NCI-H460 (cell line): ENCODE measurements around the gene IL1RL2. TPM values are rescaled to one million over a fixed set of nuclear protein-coding genes. Genes with fewer than 3 reads are reported as not detected.

Source experiments
- DNase-seq: peaks from one replicate; pipeline ENCODE4 v3.0.0-alpha.2; 2016; ENCODE audit warnings: low read depth; ENCODE audit errors: extremely low read depth
- total RNA-seq: library from RNA; depleted of rRNA; stranded (reverse); fragments of >200 nt; shearing (Covaris generic); gene quantifications from 2 replicates; pipeline ENCODE4 v1.2.3, GENCODE V29; 2014; rRNA removed

The IL1RL2 gene
- total RNA-seq, 1 experiment from 2014 or later, result not detected

DNA sequence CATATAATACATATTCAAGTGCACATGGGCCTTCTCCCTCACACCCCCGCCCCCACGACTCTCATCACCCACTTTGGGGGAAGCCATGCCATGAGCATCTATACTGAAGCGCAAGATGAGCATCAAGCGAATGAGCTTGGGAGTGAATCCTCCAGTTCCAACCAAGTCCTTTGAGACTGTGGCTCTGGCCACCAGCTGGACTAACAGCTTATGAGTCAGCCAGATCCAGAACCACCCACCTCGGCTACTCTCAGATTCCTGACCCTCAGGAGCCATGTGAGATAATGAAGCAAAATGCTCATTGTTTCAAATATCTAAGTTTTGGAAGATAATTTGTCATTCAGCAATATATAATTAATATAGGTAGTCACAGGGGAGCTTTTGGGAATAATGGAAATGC is 102.3 kb downstream of the IL1RL2 start:
- DNase-seq, result no peak

Other genes starting within 250 kb of the IL1RL2 start
- 0.37 and 1.2 TPM in 2 replicates for gene IL1R2, start 195.1 kb upstream of the IL1RL2 start, total RNA-seq
- 15.6 and 16.3 TPM in 2 replicates for gene IL1R1, start 44.3 kb upstream of the IL1RL2 start, total RNA-seq
- gene IL1RL1, start 124.5 kb downstream of the IL1RL2 start, total RNA-seq, result 4.5 and 4.7 TPM in 2 replicates
- 35.5 and 40.3 TPM in 2 replicates for gene IL18R1, start 168.8 kb downstream of the IL1RL2 start, total RNA-seq
- 1.2 and 1.3 TPM in 2 replicates for gene IL18RAP, start 236.1 kb downstream of the IL1RL2 start, total RNA-seq